A375 (cell line): Measurements from ENCODE around the gene APOE. TPM values are rescaled to one million over a fixed set of nuclear protein-coding genes. Genes with fewer than 3 reads are reported as not detected.

ENCODE experiments used
- total RNA-seq: library from RNA; depleted of rRNA; stranded (reverse); fragments of >200 nt; shearing (Covaris generic); gene quantifications from 2 replicates; pipeline ENCODE4 v1.2.3, GENCODE V29; 2014; rRNA removed

The APOE gene
- 4.5 and 4.9 TPM in 2 replicates for total RNA-seq

DNA sequence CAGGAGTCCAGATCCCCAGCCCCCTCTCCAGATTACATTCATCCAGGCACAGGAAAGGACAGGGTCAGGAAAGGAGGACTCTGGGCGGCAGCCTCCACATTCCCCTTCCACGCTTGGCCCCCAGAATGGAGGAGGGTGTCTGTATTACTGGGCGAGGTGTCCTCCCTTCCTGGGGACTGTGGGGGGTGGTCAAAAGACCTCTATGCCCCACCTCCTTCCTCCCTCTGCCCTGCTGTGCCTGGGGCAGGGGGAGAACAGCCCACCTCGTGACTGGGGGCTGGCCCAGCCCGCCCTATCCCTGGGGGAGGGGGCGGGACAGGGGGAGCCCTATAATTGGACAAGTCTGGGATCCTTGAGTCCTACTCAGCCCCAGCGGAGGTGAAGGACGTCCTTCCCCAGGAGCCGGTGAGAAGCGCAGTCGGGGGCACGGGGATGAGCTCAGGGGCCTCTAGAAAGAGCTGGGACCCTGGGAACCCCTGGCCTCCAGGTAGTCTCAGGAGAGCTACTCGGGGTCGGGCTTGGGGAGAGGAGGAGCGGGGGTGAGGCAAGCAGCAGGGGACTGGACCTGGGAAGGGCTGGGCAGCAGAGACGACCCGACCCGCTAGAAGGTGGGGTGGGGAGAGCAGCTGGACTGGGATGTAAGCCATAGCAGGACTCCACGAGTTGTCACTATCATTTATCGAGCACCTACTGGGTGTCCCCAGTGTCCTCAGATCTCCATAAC lies at the start of gene APOE:
TSS of gene APOE (plus strand) at position 360 of the 724 bp plus-strand sequence. CDS start 829 bp downstream, outside the sequence.

DNA sequence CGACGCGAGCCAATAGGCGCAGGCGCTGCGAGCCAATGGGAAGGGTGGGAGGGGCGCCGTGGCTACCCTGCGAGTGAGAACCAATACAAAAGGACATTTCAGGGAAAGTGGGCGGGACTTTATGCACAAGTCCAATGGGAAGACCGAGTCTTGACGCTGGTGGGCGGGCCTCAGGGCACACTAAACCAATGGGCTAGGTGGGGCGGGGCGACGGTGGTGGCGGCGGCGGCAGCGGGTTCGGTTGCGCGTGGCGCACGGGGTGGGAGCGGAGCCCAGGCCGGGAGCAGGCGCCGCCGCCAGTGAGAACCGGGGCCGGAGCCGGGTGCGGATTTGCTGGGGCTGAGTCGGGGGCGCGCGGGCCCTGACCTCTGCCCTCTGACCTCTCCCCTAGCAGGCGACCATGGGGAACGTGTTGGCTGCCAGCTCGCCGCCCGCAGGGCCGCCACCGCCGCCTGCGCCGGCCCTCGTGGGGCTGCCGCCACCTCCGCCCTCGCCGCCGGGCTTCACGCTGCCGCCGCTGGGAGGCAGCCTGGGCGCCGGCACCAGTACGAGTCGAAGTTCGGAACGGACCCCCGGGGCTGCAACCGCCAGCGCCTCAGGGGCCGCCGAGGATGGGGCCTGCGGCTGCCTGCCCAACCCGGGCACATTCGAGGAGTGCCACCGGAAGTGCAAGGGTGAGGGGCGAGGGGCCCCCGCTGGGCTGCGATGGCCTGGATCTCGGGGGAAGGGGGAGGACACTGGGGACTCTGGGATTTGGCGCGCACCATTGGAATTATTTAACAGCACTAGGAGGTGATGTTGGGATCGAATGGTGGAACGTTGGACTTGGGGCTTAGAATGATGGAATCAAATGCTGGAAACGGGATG lies 14.3 kb upstream of the APOE start, which contains the start of gene TOMM40:
TSS of gene TOMM40 (plus strand) at position 239 of the 867 bp plus-strand sequence. CDS start at position 401, 162 bp downstream.

DNA sequence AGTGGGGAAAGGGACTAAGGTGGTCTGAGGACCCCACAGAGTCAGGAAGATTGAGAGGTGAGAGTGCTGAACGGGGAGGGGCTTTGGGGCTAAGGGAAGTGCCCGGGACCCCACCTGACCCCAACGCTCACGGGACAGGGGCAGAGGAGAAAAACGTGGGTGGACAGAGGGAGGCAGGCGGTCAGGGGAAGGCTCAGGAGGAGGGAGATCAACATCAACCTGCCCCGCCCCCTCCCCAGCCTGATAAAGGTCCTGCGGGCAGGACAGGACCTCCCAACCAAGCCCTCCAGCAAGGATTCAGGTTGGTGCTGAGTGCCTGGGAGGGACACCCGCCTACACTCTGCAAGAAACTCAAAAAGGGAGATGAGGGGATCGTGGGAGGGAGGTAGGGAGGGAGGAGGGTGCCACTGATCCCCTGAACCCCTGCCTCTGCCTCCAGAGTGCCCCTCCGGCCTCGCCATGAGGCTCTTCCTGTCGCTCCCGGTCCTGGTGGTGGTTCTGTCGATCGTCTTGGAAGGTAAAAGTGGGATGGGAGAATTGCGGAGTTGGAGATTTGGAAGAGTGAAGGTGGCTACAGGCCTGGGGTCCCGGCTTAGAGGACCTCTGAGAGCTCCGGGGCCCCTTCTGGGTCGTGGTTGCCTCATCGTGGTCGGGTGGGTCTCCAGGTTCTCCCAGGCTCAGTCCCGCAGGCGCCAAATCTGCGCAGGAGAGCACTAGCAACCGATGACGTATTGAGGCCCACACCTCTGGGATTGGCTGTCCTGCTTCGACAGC lies 9.0 kb downstream of the APOE start, which contains the start of gene APOC1:
TSS of gene APOC1 (plus strand) at position 176 of the 774 bp plus-strand sequence. CDS start at position 460, 284 bp downstream.

DNA sequence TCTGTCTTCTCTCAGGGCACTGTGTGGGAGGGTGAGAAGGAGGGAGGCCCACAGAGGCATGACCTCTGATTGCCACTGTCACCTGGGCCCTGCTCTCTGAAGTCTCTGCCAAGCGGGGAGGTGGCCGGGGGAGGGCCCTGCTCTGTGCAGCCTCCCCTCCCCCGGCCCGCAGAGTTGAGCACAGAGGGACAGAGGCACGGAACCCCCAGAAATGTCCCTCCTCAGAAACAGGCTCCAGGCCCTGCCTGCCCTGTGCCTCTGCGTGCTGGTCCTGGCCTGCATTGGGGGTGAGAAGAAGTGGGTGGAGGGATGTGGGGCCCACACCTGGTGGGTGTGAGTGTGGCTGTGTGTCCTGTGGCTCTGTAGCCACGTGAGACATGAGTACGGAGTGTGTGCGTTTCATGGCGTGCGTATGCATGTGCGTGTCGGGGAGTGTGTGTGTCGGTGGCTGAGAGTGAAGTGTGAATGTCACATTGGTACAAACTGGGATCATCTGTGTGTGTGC lies 36.5 kb downstream of the APOE start, which contains the start of gene APOC4:
TSS of gene APOC4 (plus strand) at position 171 of the 505 bp plus-strand sequence. CDS start at position 212, 41 bp downstream.

DNA sequence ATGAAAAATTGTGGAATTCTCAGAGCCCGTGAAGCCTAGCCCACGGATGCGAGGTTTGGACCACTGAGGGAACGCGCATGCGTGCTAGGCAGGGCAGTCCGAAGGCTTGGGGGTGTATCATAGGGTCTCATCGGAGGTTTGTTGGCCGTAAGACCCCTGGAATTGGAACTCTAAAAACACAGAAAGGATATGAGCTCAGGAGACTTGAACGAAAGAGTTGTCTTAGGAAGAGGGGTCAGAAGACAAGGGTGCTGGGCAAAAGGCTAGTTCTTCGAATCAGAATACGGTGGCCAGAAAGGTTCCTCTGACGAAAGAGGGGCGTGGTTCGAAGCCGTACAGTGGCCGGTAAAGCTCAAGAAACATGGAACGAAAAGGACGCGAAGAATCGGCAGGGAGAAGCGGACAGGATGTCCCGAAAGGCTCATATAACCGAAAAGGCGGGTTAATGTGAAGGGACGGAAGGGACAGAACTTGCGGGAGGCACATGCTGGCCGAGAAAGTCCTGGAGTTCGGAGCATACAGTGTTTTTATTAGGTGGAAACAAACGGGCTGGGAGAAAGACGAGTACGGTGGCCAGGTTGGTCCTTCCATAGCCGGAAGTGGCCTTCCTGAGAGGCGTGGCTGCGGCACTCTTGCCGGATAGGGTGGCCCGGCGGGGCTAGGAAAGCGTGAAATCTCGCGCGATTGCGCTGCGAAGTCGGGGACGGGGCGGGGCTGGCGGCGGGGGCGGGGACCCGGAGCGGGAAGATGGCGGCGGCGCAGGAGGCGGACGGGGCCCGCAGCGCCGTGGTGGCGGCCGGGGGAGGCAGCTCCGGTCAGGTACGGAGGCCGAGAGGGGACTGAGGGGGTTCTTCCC lies 49.3 kb downstream of the APOE start, which contains the start of gene CLPTM1:
TSS of gene CLPTM1 (plus strand) at position 732 of the 856 bp plus-strand sequence. CDS start at position 748, 16 bp downstream.

Other genes starting within 250 kb of the APOE start
- 1.9 and 2.5 TPM in 2 replicates for gene CEACAM19, start 234.3 kb upstream of the APOE start, total RNA-seq
- not detected in 2 replicates for gene CEACAM16, start 206.6 kb upstream of the APOE start, total RNA-seq
- 8.3 and 14.9 TPM in 2 replicates for gene BCL3, start 157.1 kb upstream of the APOE start, total RNA-seq
- 0.37 TPM in 1 of 2 replicates, not detected in the other for gene CBLC, start 127.9 kb upstream of the APOE start, total RNA-seq
- gene BCAM, start 96.7 kb upstream of the APOE start, total RNA-seq, result 18.4 and 19.4 TPM in 2 replicates
- gene NECTIN2, start 59.5 kb upstream of the APOE start, total RNA-seq, result 49.1 and 49.5 TPM in 2 replicates
- 125 TPM in 2 replicates for gene TOMM40, start 14.5 kb upstream of the APOE start, total RNA-seq
- gene APOC1, start 8.8 kb downstream of the APOE start, total RNA-seq, result 9.9 and 11.1 TPM in 2 replicates
- gene APOC4, start 36.4 kb downstream of the APOE start, total RNA-seq, result not detected in 2 replicates
- gene APOC2, start 40.3 kb downstream of the APOE start, total RNA-seq, result not detected in 2 replicates
- 36.1 and 53.4 TPM in 2 replicates for gene CLPTM1, start 49.6 kb downstream of the APOE start, total RNA-seq
- 22.0 and 23.3 TPM in 2 replicates for gene RELB, start 95.7 kb downstream of the APOE start, total RNA-seq
- gene CLASRP, start 133.2 kb downstream of the APOE start, total RNA-seq, result 54.8 and 66.9 TPM in 2 replicates
- gene ZNF296, start 170.7 kb downstream of the APOE start, total RNA-seq, result 0.82 and 1.9 TPM in 2 replicates
- 32.3 and 37.6 TPM in 2 replicates for gene GEMIN7, start 173.5 kb downstream of the APOE start, total RNA-seq
- gene PPP1R37, start 187.4 kb downstream of the APOE start, total RNA-seq, result 29.2 and 29.7 TPM in 2 replicates